ENCODE data around the gene IFI30.

IFI30 gene

DNA sequence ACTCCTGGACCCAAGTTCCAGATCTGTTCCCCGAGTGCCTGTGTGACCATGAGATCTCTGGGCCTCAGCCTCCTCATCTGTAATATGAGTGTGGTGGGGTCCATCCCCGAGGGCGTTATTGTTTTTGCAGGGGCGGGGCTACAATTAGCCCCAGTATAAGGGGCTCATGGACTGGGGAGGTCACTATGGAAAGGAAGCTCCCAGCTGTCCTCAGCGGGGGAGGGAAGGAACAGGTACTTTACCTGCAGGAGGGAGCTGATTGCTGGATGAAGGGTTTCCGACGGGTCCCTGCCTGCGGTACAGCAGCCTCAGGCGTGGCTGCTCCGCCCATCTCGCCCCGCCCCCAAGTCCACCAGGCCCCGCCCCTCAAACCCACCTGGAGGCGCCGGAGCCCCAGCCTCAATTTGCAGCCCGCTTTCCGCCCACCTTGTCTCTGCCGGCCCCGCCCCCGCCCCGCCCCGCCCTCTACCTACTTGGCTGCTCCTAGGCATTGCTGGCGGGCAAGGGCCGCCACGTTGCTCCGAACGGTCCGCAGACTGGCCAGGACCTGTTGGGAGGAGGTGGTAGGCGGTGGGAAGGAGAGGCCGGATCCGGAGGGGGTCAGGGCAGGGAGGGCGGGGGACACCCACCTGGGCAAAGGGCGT is 47.1 kb downstream of the IFI30 start:
- TF ChIP-seq, protein P1, sequence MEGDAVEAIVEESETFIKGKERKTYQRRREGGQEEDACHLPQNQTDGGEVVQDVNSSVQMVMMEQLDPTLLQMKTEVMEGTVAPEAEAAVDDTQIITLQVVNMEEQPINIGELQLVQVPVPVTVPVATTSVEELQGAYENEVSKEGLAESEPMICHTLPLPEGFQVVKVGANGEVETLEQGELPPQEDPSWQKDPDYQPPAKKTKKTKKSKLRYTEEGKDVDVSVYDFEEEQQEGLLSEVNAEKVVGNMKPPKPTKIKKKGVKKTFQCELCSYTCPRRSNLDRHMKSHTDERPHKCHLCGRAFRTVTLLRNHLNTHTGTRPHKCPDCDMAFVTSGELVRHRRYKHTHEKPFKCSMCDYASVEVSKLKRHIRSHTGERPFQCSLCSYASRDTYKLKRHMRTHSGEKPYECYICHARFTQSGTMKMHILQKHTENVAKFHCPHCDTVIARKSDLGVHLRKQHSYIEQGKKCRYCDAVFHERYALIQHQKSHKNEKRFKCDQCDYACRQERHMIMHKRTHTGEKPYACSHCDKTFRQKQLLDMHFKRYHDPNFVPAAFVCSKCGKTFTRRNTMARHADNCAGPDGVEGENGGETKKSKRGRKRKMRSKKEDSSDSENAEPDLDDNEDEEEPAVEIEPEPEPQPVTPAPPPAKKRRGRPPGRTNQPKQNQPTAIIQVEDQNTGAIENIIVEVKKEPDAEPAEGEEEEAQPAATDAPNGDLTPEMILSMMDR (IDR thresholded peaks at IDR 0.05; ENCODE audit: insufficient read depth, missing control alignments), result no peak
- DNase-seq (ENCODE audit: insufficient read length, low spot score) (no peak), FAIRE-seq (no peak)

DNA sequence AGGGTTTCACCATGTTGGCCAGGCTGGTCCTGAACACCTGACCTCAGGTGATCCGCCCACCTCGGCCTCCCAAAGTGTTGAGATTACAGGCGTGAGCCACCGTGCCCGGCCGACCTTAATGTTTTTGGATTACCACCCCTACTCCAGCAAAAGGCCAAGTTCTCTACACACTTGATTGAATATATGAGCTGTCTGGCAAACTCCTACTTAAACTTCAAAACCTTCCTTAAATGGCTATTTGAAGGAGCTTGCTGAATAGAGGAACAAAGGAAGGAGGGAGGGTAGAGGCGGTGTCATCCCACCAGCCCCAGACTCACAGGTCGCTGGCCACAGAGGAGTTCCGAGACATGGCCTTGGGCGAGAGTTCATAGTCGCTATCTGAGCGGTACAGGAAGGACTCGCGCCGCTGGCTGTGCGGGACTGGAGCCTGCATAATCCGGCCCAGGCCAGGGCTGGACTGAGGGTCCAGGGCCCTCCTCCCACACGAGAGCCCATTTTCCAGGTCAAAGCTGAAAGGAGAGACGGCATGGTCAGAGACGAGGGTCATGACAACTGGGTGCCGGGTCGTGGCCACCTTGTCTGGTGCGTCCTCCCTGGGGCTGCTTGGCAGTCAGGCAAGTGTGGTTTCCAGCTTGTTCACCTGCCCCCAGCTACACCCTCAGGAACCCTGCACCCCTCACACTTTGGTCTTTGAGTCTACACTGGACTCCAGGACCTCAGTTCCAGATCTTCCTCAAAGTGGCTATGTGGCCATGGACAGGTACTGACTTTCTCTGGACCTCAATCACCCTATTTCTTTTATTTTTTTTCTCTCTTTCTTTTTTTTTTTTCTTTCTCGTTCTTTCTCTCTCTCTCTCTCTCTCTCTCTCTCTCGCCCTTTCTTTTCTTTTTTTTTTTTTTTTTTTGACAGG is 48.5 kb downstream of the IFI30 start:
- no peak for FAIRE-seq
- TF ChIP-seq, protein P1 (IDR thresholded peaks at IDR 0.05; ENCODE audit: insufficient read depth, missing control alignments), result no peak

GRCh38 chr19:18223860-18224524 is 50.4 kb downstream of the IFI30 start:
- DNase-seq (ENCODE audit: insufficient read length, low spot score), result no peak
- TF ChIP-seq, protein P1 (IDR thresholded peaks at IDR 0.05; ENCODE audit: insufficient read depth, missing control alignments), result no peak
- FAIRE-seq, result no peak

More for the DNA sequence above, 48.5 kb downstream of the IFI30 start:
- DNase-seq (ENCODE audit: insufficient read length, low spot score), result no peak

GRCh38 chr19:18224525-18225354 is 51.1 kb downstream of the IFI30 start:
- DNase-seq (ENCODE audit: insufficient read length, low spot score) (peak; percentile 99), FAIRE-seq (peak; percentile 94)
- TF ChIP-seq, protein P1 (IDR thresholded peaks at IDR 0.05; ENCODE audit: insufficient read depth, missing control alignments), result no peak

- DNase-seq (ENCODE audit: insufficient read length, low spot score) (no peak), FAIRE-seq (no peak)
- TF ChIP-seq, protein P1 (IDR thresholded peaks at IDR 0.05; ENCODE audit: insufficient read depth, missing control alignments), result no peak
Measured at GRCh38 chr19:18225355-18225701, 51.7 kb downstream of the IFI30 start.

- FAIRE-seq (no peak), DNase-seq (ENCODE audit: insufficient read length, low spot score) (no peak)
- TF ChIP-seq, protein P1 (IDR thresholded peaks at IDR 0.05; ENCODE audit: insufficient read depth, missing control alignments), result no peak
Measured at GRCh38 chr19:18225702-18226468, 52.3 kb downstream of the IFI30 start, which contains the start of gene PDE4C. Gene PDE4C, minus strand, starts transcription at chr19:18226438. Its CDS starts 23 bp downstream, at chr19:18226415.

Data from D721Med (cell line).